GM12873 (cell line): ENCODE measurements around the gene SLC17A9.

ENCODE experiments used
- TF ChIP-seq, protein P1 (sequence below): IDR thresholded peaks from 2 replicates; pipeline ENCODE4 v1.5.1; 2012; ENCODE audit warnings: low read depth, mild to moderate bottlenecking, moderate library complexity, low read length, control low read depth; ENCODE audit not compliant: insufficient read depth; ENCODE audit errors: missing control alignments

The SLC17A9 gene

DNA sequence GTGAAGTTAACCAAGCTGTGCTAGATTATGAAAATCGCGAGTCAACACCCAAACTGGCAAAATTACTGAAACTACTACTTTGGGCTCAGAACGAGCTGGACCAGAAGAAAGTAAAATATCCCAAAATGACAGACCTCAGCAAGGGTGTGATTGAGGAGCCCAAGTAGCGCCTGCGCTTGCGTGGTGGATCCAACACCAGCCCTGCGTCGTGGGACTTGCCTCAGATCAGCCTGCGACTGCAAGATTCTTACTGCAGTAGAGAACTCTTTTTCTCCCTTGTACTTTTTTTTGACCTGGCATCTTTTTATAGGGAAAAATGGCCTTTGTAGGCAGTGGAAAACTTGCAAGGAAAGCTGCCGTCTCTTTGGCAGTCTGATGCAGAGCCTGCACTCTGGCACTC is 7.8 kb upstream of the SLC17A9 start:
- TF ChIP-seq, protein P1, sequence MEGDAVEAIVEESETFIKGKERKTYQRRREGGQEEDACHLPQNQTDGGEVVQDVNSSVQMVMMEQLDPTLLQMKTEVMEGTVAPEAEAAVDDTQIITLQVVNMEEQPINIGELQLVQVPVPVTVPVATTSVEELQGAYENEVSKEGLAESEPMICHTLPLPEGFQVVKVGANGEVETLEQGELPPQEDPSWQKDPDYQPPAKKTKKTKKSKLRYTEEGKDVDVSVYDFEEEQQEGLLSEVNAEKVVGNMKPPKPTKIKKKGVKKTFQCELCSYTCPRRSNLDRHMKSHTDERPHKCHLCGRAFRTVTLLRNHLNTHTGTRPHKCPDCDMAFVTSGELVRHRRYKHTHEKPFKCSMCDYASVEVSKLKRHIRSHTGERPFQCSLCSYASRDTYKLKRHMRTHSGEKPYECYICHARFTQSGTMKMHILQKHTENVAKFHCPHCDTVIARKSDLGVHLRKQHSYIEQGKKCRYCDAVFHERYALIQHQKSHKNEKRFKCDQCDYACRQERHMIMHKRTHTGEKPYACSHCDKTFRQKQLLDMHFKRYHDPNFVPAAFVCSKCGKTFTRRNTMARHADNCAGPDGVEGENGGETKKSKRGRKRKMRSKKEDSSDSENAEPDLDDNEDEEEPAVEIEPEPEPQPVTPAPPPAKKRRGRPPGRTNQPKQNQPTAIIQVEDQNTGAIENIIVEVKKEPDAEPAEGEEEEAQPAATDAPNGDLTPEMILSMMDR: no peak

GRCh38 chr20:62945771-62946339 is 6.7 kb upstream of the SLC17A9 start:
- TF ChIP-seq, protein P1: no peak

DNA sequence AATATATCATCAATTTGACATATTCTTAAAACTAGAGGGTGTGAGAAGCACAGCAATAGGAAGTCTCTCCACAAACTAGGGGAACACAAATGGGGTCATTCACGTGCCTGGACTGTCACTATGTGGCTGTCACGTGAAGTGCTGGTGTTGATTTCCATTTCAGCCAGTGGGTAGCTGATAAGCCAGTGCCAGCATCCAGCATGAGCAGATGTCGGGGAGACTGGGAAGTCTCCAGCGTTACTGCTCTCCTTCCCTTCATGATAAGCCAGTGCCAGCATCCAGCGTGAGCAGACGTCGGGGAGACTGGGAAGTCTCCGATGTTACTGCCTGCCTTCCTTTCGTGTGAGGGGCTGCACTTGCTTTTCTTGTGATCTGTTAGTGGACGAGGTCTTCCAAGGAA is 5.6 kb upstream of the SLC17A9 start:
- TF ChIP-seq, protein P1: no peak

GRCh38 chr20:62947532-62948300 is 4.8 kb upstream of the SLC17A9 start:
- TF ChIP-seq, protein P1: no peak

DNA sequence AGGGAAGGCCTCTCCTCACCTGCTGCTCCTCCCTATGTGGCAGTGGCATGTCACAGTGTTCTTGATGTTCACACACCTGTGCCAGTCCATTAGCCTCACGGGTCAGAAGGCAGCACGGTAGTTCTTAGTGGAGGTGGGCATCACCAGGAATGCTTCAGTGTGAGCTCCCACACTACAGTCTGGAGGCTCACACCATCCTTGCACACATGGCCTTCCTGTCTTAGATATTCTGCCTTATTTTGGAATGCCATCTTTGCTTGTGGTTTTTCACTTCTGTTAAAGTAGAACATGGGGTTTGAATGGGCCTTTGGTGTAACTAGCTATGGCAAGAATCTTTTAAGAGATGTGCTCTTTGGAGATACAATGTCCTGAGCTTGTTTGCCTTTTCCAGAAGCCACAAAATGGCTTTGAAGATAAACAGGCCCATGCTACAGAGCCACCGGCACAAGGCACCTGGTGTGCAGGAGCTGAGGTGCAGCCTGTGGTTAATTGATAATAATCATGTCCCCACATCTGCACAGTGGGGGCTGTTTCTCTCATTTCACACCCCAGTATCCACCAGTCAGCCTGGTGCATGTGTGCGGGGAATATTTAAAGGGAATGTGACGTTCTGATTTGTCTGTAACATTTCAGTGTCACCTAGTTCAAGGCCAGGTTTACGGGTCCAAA is 3.2 kb upstream of the SLC17A9 start:
- TF ChIP-seq, protein P1: no peak

DNA sequence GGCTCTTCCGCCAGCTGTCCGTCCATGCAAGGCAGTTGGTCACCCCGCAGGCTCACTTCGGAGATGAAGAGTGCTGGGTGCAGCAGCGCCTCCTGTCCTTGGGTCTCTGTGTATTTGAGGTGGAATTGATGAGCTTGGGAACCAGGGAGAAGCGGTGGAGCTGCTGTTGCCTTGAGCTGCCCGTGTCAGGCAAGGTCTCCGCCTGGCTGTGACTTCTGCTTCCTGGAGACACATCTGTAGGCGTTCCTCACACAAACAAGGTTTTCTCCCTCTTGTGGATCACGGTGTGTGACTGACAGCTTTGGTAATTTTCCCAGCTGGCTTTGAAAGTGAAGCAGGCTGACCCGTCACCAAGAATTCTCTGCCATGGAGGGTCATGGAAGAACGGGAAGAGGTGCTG is 2.5 kb upstream of the SLC17A9 start:
- TF ChIP-seq, protein P1: no peak

DNA sequence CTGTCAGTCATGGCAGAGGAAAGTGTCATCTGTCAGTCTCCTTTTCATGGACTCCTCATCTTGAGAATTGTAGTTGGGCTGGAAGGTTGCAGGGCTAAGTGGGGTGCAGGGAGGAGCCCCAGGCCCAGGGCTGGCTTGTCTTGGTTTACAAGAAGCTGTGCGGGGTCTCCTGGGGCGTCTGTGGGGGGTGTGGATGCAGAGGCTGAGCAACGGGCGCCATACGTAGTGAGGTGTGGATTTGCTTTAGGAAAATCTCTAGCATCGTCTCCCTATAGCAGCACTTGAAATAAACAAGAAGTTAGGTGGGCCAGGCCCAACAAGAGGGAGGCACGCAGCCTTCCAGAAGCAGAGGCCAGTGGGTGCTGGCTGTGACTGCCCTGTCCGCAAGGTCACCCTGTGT is 1.8 kb upstream of the SLC17A9 start:
- TF ChIP-seq, protein P1: no peak
